Right atrium auricular region (tissue), 2 donors: ENCODE data around the gene STK38L. TPM values are rescaled to one million over a fixed set of nuclear protein-coding genes. Genes with fewer than 3 reads are reported as not detected.

Experiments
- DNase-seq: peaks from one replicate; pipeline ENCODE4 v3.0.0-alpha.2; 2019; ENCODE audit warnings: low spot score
- H3K27ac ChIP-seq, 2 donors: fragments of 200-600 bp; sonication (generic); 1 replicate in 1 of 2; 2 replicates in 1 of 2; pipeline ENCODE4 v1.5.1; 2016 to 2019
- H3K27me3 ChIP-seq, 2 donors: fragments of 200-600 bp; sonication (generic); one replicate each; pipeline versions ENCODE4 v1.5.1 to v1.6.0; 2017 to 2019
- H3K36me3 ChIP-seq: fragments of 200-600 bp; sonication (generic); one replicate; pipeline ENCODE4 v1.5.1; 2016
- H3K4me1 ChIP-seq, 2 donors: fragments of 200-600 bp; sonication (generic); one replicate each; pipeline versions ENCODE4 v1.5.1 to v1.6.0; 2017 to 2019
- H3K4me3 ChIP-seq, 2 donors: fragments of 200-600 bp; sonication (generic); 1 replicate in 1 of 2; 2 replicates in 1 of 2; pipeline ENCODE4 v1.5.1; 2017 to 2019; ENCODE audit warnings: mild to moderate bottlenecking in 1 of 2, moderate library complexity in 1 of 2
- H3K9me3 ChIP-seq, 2 donors: fragments of 200-600 bp; sonication (generic); one replicate each; pipeline ENCODE4 v1.5.1; 2019
- CTCF ChIP-seq, 2 donors: fragments of 200-600 bp; sonication (generic); IDR thresholded peaks; one replicate each; pipeline ENCODE4 v1.5.1; 2019; ENCODE audit warnings: antibody characterized with exemption in 2 of 2
- total RNA-seq, 2 donors: library from RNA; depleted of rRNA; stranded (reverse); fragments of >200 nt; gene quantifications; one replicate each; pipeline ENCODE4 v1.1.0, GENCODE V29; 2016

Gene STK38L
- total RNA-seq, 2 donors from 2014 or later, result 65.9 to 93.2 TPM

- no peaks in the 10 kb centered on the region for H3K4me1 ChIP-seq
- no peaks in the 10 kb centered on the region for H3K27me3 ChIP-seq
- H3K9me3 ChIP-seq, result no peaks in the 10 kb centered on the region
- DNase-seq, result no peak
- no peaks in the 10 kb centered on the region for H3K36me3 ChIP-seq
- H3K4me3 ChIP-seq, result no peak overlapping the region
- no peak for TF ChIP-seq CTCF (IDR thresholded peaks at IDR 0.05)
- no peak overlapping the region for H3K27ac ChIP-seq
Measured at GRCh38 chr12:27344760-27345159, 100.7 kb downstream of the STK38L start.

- H3K27ac ChIP-seq, result no peak overlapping the region
- H3K27me3 ChIP-seq, result no peaks in the 10 kb centered on the region
- no peaks in the 10 kb centered on the region for H3K4me1 ChIP-seq
- H3K9me3 ChIP-seq, result no peaks in the 10 kb centered on the region
- H3K4me3 ChIP-seq, result no peak overlapping the region
- no peaks in the 10 kb centered on the region for H3K36me3 ChIP-seq
- TF ChIP-seq CTCF (IDR thresholded peaks at IDR 0.05), result no peak
- no peak for DNase-seq
Measured at GRCh38 chr12:27345376-27345775, 101.3 kb downstream of the STK38L start.

GRCh38 chr12:27347779-27348178 lies 103.7 kb downstream of the STK38L start:
- no peaks in the 10 kb centered on the region for H3K36me3 ChIP-seq
- no peak for TF ChIP-seq CTCF (IDR thresholded peaks at IDR 0.05)

GRCh38 chr12:27351476-27351875 lies 107.4 kb downstream of the STK38L start:
- no peak for DNase-seq
- no peak overlapping the region for H3K4me3 ChIP-seq
- H3K36me3 ChIP-seq, result no peaks in the 10 kb centered on the region
- no peak overlapping the region for H3K27ac ChIP-seq
- no peaks in the 10 kb centered on the region for H3K27me3 ChIP-seq
- H3K9me3 ChIP-seq, result no peaks in the 10 kb centered on the region
- TF ChIP-seq CTCF (IDR thresholded peaks at IDR 0.05), result no peak
- no peaks in the 10 kb centered on the region for H3K4me1 ChIP-seq

More at GRCh38 chr12:27347779-27348178, 103.7 kb downstream of the STK38L start:
- H3K27ac ChIP-seq, result no peak overlapping the region
- H3K4me3 ChIP-seq, result no peak overlapping the region
- DNase-seq, result no peak
- H3K27me3 ChIP-seq, result no peaks in the 10 kb centered on the region
- H3K9me3 ChIP-seq, result no peaks in the 10 kb centered on the region
- H3K4me1 ChIP-seq, result no peaks in the 10 kb centered on the region

- no peak overlapping the region for H3K4me3 ChIP-seq
- H3K27me3 ChIP-seq, result no peaks in the 10 kb centered on the region
- no peaks in the 10 kb centered on the region for H3K36me3 ChIP-seq
- no peaks in the 10 kb centered on the region for H3K4me1 ChIP-seq
- no peak for TF ChIP-seq CTCF (IDR thresholded peaks at IDR 0.05)
- H3K27ac ChIP-seq, result no peak overlapping the region
- no peak for DNase-seq
- H3K9me3 ChIP-seq, result no peaks in the 10 kb centered on the region
Measured at GRCh38 chr12:27355486-27355885, 111.4 kb downstream of the STK38L start.

- Histone ChIP-seq H3K27me3 (no peaks in the 10 kb centered on the region), H3K4me3 (no peak overlapping the region), H3K36me3 (no peaks in the 10 kb centered on the region), H3K4me1 (no peaks in the 10 kb centered on the region), H3K27ac (no peak overlapping the region), H3K9me3 (no peaks in the 10 kb centered on the region)
- DNase-seq, result no peak
- no peak for TF ChIP-seq CTCF (IDR thresholded peaks at IDR 0.05)
Measured at GRCh38 chr12:27355979-27356378, 111.9 kb downstream of the STK38L start.
